ENCODE results near the gene UBE3D.

DNA sequence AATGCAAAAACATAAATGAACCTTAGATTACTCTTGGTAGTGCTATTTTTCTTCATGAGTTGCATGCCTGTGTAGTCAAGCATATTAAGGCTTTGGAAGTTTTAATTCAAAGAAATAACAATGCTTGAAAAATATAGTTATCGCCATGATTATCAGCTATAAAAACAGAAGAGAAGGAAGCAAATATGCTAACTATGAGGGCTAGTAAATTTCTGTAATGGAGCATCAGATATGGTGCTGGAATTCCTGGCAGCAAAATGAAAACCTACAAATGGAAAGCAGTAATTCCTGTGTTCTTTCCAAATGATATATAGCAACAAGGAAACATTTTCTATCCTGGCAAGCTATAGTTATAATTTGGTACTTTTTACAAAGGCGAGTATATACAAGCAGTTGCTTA, 31.6 kb upstream of the UBE3D start:
- no peak for TF ChIP-seq EZH2phosphoT487 (IDR thresholded peaks at IDR 0.05; ENCODE audit: borderline replicate concordance, low read length)
- TF ChIP-seq, protein P1, sequence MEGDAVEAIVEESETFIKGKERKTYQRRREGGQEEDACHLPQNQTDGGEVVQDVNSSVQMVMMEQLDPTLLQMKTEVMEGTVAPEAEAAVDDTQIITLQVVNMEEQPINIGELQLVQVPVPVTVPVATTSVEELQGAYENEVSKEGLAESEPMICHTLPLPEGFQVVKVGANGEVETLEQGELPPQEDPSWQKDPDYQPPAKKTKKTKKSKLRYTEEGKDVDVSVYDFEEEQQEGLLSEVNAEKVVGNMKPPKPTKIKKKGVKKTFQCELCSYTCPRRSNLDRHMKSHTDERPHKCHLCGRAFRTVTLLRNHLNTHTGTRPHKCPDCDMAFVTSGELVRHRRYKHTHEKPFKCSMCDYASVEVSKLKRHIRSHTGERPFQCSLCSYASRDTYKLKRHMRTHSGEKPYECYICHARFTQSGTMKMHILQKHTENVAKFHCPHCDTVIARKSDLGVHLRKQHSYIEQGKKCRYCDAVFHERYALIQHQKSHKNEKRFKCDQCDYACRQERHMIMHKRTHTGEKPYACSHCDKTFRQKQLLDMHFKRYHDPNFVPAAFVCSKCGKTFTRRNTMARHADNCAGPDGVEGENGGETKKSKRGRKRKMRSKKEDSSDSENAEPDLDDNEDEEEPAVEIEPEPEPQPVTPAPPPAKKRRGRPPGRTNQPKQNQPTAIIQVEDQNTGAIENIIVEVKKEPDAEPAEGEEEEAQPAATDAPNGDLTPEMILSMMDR (IDR thresholded peaks at IDR 0.05; ENCODE audit: low read depth, low read length, poor library complexity, severe bottlenecking) = no peak
